Prostate gland (tissue), 2 donors: ENCODE results near the gene JPT1.

ENCODE experiments used
- CTCF ChIP-seq, 4 experiments: fragments of 200-600 bp in 2 of 4; fragments of 450-650 bp in 2 of 4; sonication (generic) in 2 of 4; IDR thresholded peaks; 1 replicate in 3 of 4; 2 replicates in 1 of 4; pipeline ENCODE4 v1.5.1; 2016 to 2019; ENCODE audit warnings: antibody characterized with exemption in 4 of 4, mild to moderate bottlenecking in 2 of 4, moderate library complexity in 2 of 4
- POLR2A ChIP-seq: fragments of 450-650 bp; IDR thresholded peaks from one replicate; pipeline ENCODE4 v1.6.1; 2016; ENCODE audit warnings: antibody characterized with exemption, mild to moderate bottlenecking
- POLR2AphosphoS5 ChIP-seq: sonication (generic); formaldehyde crosslinking; IDR thresholded peaks from one replicate; pipeline ENCODE4 v1.6.1; 2017; ENCODE audit warnings: antibody characterized with exemption

- TF ChIP-seq CTCF (IDR thresholded peaks at IDR 0.05) (no peak), POLR2A (no peak), POLR2AphosphoS5 (no peak)
Observed at GRCh38 chr17:75163074-75163473, 8.8 kb upstream of the JPT1 start.
